ENCODE results near the gene MAPKAPK5. TPM values are rescaled to one million over a fixed set of nuclear protein-coding genes. Genes with fewer than 3 reads are reported as not detected.

MAPKAPK5 gene
- total and polyA plus RNA-seq, 4 donors: 10.9 to 26.3 (median 12.6) TPM

- DNase-seq (ENCODE audit: low spot score): no peak
- Histone ChIP-seq H3K9ac (ENCODE audit: low read depth in 1 of 2, low read length in 2 of 2) (no peak overlapping the region), H3K36me3 (ENCODE audit: control insufficient read depth in 4 of 4, insufficient read depth in 3 of 4, low read depth in 1 of 4, low read length in 3 of 4) (peaks cover 12 to 46% (median 45%) of the 10 kb centered on the region in 4 donors), H3K27me3 (ENCODE audit: control insufficient read depth in 4 of 4, insufficient read depth in 4 of 4, low read length in 3 of 4) (no peaks in the 10 kb centered on the region), H3K27ac (ENCODE audit: low read depth in 1 of 2, low read length in 2 of 2) (no peak overlapping the region), H3K4me3 (ENCODE audit: low read depth in 1 of 3, low read length in 3 of 3) (no peak overlapping the region), H3K4me1 (ENCODE audit: control insufficient read depth in 4 of 4, insufficient read depth in 4 of 4, low read length in 3 of 4) (no peaks in the 10 kb centered on the region), H3K9me3 (ENCODE audit: control insufficient read depth in 4 of 4, low read length in 3 of 4) (no peaks in the 10 kb centered on the region)
- TF ChIP-seq GABPA (IDR thresholded peaks at IDR 0.05 in 1 of 2, conservative IDR thresholded peaks at IDR 0.05 in 1 of 2) (no peak), HNF4G (IDR thresholded peaks at IDR 0.05) (no peak), NR2F2 (IDR thresholded peaks at IDR 0.05) (no peak), EGR1 (IDR thresholded peaks at IDR 0.05; ENCODE audit: low read depth in 2 of 2) (no peak), YY1 (IDR thresholded peaks at IDR 0.05) (no peak), TAF1 (conservative IDR thresholded peaks at IDR 0.05) (no peak), RXRA (IDR thresholded peaks at IDR 0.05) (no peak), HNF4A (conservative IDR thresholded peaks at IDR 0.05) (no peak), SP1 (IDR thresholded peaks at IDR 0.05) (no peak), RAD21 (IDR thresholded peaks at IDR 0.05) (no peak), CTCF (IDR thresholded peaks at IDR 0.05; ENCODE audit: low read depth, low read length, missing input control) (no peak)
- 89% methylated on average over 7 of the region's 7 CpGs for WGBS
Measured at GRCh38 chr12:111873113-111873512, 31.1 kb downstream of the MAPKAPK5 start.

GRCh38 chr12:111881716-111882115 lies 39.7 kb downstream of the MAPKAPK5 start:
- H3K36me3 ChIP-seq (ENCODE audit: control insufficient read depth in 4 of 4, insufficient read depth in 3 of 4, low read depth in 1 of 4, low read length in 3 of 4): peaks cover 7 to 55% (median 39%) of the 10 kb centered on the region in 4 donors
- H3K4me3 ChIP-seq (ENCODE audit: low read depth in 1 of 3, low read length in 3 of 3): no peak overlapping the region
- no peak overlapping the region for H3K9ac ChIP-seq (ENCODE audit: low read depth in 1 of 2, low read length in 2 of 2)
- 98% methylated on average over 1 of the region's 1 CpG for WGBS
- DNase-seq (ENCODE audit: low spot score): no peak
- no peak overlapping the region for H3K27ac ChIP-seq (ENCODE audit: low read depth in 1 of 2, low read length in 2 of 2)
- no peaks in the 10 kb centered on the region for H3K27me3 ChIP-seq (ENCODE audit: control insufficient read depth in 4 of 4, insufficient read depth in 4 of 4, low read length in 3 of 4)
- no peaks in the 10 kb centered on the region for H3K9me3 ChIP-seq (ENCODE audit: control insufficient read depth in 4 of 4, low read length in 3 of 4)
- TF ChIP-seq JUND (IDR thresholded peaks at IDR 0.05): no peak
- TF ChIP-seq SP1 (IDR thresholded peaks at IDR 0.05): no peak
- no peak for TF ChIP-seq CTCF (IDR thresholded peaks at IDR 0.05; ENCODE audit: low read depth, low read length, missing input control)
- no peaks in the 10 kb centered on the region for H3K4me1 ChIP-seq (ENCODE audit: control insufficient read depth in 4 of 4, insufficient read depth in 4 of 4, low read length in 3 of 4)

- Histone ChIP-seq H3K9ac (ENCODE audit: low read depth in 1 of 2, low read length in 2 of 2) (no peak overlapping the region), H3K9me3 (ENCODE audit: control insufficient read depth in 4 of 4, low read length in 3 of 4) (no peaks in the 10 kb centered on the region), H3K4me1 (ENCODE audit: control insufficient read depth in 4 of 4, insufficient read depth in 4 of 4, low read length in 3 of 4) (no peaks in the 10 kb centered on the region), H3K27ac (ENCODE audit: low read depth in 1 of 2, low read length in 2 of 2) (no peak overlapping the region), H3K36me3 (ENCODE audit: control insufficient read depth in 4 of 4, insufficient read depth in 3 of 4, low read depth in 1 of 4, low read length in 3 of 4) (peaks cover 8 to 71% (median 41%) of the 10 kb centered on the region in 4 donors), H3K27me3 (ENCODE audit: control insufficient read depth in 4 of 4, insufficient read depth in 4 of 4, low read length in 3 of 4) (no peaks in the 10 kb centered on the region), H3K4me3 (ENCODE audit: low read depth in 1 of 3, low read length in 3 of 3) (no peak overlapping the region)
- DNase-seq (ENCODE audit: low spot score): no peak
- 97% methylated on average over 7 of the region's 7 CpGs for WGBS
- no peak for TF ChIP-seq HNF4A (conservative IDR thresholded peaks at IDR 0.05)
- TF ChIP-seq YY1 (IDR thresholded peaks at IDR 0.05): no peak
- no peak for TF ChIP-seq RAD21 (IDR thresholded peaks at IDR 0.05)
- TF ChIP-seq RXRA (IDR thresholded peaks at IDR 0.05): no peak
- TF ChIP-seq REST (IDR thresholded peaks at IDR 0.05): no peak
- TF ChIP-seq EGR1 (IDR thresholded peaks at IDR 0.05; ENCODE audit: low read depth in 2 of 2): no peak
- TF ChIP-seq ATF3 (IDR thresholded peaks at IDR 0.05): no peak
- no peak for TF ChIP-seq GABPA (IDR thresholded peaks at IDR 0.05 in 1 of 2, conservative IDR thresholded peaks at IDR 0.05 in 1 of 2)
- TF ChIP-seq FOXA1 (IDR thresholded peaks at IDR 0.05): no peak
- no peak for TF ChIP-seq NR2F2 (IDR thresholded peaks at IDR 0.05)
- TF ChIP-seq MAX (IDR thresholded peaks at IDR 0.05): no peak
- no peak for TF ChIP-seq HNF4G (IDR thresholded peaks at IDR 0.05)
- TF ChIP-seq FOXA2 (IDR thresholded peaks at IDR 0.05): no peak
Measured at GRCh38 chr12:111886662-111887545, 44.9 kb downstream of the MAPKAPK5 start.
